ENCODE data around the gene DTX3. TPM values are rescaled to one million over a fixed set of nuclear protein-coding genes. Genes with fewer than 3 reads are reported as not detected.

The DTX3 gene
- total RNA-seq, 1 donor: 22.9 TPM

- TF ChIP-seq, protein P1, sequence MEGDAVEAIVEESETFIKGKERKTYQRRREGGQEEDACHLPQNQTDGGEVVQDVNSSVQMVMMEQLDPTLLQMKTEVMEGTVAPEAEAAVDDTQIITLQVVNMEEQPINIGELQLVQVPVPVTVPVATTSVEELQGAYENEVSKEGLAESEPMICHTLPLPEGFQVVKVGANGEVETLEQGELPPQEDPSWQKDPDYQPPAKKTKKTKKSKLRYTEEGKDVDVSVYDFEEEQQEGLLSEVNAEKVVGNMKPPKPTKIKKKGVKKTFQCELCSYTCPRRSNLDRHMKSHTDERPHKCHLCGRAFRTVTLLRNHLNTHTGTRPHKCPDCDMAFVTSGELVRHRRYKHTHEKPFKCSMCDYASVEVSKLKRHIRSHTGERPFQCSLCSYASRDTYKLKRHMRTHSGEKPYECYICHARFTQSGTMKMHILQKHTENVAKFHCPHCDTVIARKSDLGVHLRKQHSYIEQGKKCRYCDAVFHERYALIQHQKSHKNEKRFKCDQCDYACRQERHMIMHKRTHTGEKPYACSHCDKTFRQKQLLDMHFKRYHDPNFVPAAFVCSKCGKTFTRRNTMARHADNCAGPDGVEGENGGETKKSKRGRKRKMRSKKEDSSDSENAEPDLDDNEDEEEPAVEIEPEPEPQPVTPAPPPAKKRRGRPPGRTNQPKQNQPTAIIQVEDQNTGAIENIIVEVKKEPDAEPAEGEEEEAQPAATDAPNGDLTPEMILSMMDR (IDR thresholded peaks at IDR 0.05; ENCODE audit: insufficient read depth, low read depth, low read length): no peak
- DNase-seq (ENCODE audit: low read depth): no peak
- H3K4me3 ChIP-seq (ENCODE audit: low read depth, low read length): no peak overlapping the region
These were observed 2.2 kb downstream of the DTX3 start for GRCh38 chr12:57606821-57607220.

DNA sequence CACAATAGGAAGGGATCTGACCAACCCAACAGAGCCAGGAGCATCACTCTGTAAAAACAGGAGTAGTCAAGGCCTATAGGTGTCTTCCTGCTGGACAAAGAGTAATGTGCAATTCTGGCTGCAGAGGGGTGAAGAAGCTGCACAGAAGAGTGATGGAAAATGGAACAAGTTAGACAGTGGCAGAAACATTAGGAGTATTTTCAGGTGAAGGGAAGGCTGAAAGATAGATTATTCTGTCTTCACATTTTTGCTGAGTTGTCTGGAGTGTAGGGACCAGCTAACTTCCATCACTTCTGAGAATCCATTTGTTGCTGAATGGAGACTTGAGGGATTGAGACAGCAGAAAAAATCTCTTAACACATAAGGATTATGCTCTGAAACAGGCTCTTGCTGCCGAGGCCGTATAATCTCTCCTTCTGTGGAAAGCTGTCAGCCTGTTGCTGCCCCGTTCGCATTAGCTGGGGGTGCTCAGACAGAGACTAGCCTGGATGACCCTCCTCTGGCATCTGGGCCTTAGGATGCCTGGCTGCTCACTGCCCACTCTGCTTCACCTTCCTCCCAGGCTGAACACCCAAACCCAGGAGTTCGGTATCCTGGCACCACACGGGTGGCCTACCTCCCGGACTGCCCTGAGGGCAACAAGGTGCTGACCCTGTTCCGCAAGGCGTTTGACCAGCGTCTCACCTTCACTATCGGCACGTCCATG lies 3.5 kb downstream of the DTX3 start:
- H3K4me3 ChIP-seq (ENCODE audit: low read depth, low read length): no peak overlapping the region
- DNase-seq (ENCODE audit: low read depth): no peak
- TF ChIP-seq, protein P1 (IDR thresholded peaks at IDR 0.05; ENCODE audit: insufficient read depth, low read depth, low read length): no peak

DNA sequence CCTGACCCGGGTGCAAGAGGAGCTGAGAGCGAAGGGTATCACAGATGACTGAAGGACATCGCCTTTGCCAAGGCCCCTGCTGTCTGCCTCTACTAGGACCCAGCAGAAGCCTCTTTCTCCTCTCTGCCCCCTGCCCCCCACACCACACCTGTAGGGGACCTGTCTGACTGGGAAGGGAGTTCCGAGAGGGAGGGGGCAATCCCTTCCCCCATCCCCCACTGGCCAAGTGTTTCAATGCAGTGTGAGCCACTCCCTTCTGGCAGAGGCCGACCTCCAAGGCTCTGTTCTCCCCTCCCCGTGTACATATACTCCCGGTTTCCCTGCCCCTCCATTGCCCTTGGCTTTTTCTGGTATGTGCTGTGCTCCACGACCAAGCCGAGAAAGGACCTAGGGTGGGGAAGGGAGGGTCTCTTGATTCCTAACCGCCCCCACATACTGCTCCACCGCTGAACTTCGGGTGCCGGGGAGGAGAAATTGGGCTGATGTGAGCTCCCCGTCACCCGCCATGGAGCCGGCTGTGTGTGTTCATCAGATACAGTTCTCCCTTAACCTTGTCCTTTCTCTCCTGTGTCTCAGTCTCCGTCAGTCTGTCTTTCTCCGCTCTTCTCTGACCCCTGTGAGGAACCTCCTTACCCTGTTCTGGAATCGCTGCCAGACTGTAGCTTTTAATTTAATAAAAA lies 4.6 kb downstream of the DTX3 start:
- TF ChIP-seq, protein P1 (IDR thresholded peaks at IDR 0.05; ENCODE audit: insufficient read depth, low read depth, low read length): no peak
- no peak for DNase-seq (ENCODE audit: low read depth)
- no peak overlapping the region for H3K4me3 ChIP-seq (ENCODE audit: low read depth, low read length)

GRCh38 chr12:57609781-57610553 lies 5.3 kb downstream of the DTX3 start:
- TF ChIP-seq, protein P1 (IDR thresholded peaks at IDR 0.05; ENCODE audit: insufficient read depth, low read depth, low read length): no peak
- H3K4me3 ChIP-seq (ENCODE audit: low read depth, low read length): peak overlapping the region; percentile 32
- DNase-seq (ENCODE audit: low read depth): no peak

- TF ChIP-seq, protein P1 (IDR thresholded peaks at IDR 0.05; ENCODE audit: insufficient read depth, low read depth, low read length): no peak
- DNase-seq (ENCODE audit: low read depth): no peak
- H3K4me3 ChIP-seq (ENCODE audit: low read depth, low read length): peak overlapping the region; percentile 74
These were observed 6.0 kb downstream of the DTX3 start for GRCh38 chr12:57610554-57611107.

- DNase-seq (ENCODE audit: low read depth): peak; percentile 47
- TF ChIP-seq, protein P1 (IDR thresholded peaks at IDR 0.05; ENCODE audit: insufficient read depth, low read depth, low read length): no peak
These were observed 6.6 kb downstream of the DTX3 start, which contains the start of gene ARHGEF25 for GRCh38 chr12:57611108-57611826. TSS of gene ARHGEF25 (plus strand) at chr12:57611435. CDS start at chr12:57611895, 460 bp downstream.

More at GRCh38 chr12:57611108-57611826, 6.6 kb downstream of the DTX3 start, which contains the start of gene ARHGEF25:
- peak within 1 kb of the TSS; percentile 74 for H3K4me3 ChIP-seq (ENCODE audit: low read depth, low read length)

Data from fibroblast of villous mesenchyme (primary cell).